ENCODE measurements around the gene NDUFS2.

DNA sequence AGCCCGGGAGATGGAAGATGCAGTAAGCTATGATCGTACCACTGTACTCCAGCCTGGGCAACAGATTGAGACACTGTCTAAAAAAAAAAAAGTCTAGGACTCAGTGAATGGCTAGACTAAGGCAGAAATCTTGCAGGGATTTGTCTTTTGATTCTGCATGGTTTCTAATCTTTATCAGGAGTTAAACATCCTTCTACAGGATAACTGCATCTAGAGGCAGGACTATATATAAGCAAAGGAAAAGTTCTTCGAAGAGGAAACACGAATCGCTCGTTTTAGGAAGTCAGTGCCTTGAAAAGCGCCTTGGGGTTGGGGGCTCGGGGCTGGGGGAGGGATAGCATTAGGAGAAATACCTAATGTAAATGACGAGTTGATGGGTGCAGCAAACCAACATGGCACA is 49.0 kb upstream of the NDUFS2 start:
- TF ChIP-seq, protein P1, sequence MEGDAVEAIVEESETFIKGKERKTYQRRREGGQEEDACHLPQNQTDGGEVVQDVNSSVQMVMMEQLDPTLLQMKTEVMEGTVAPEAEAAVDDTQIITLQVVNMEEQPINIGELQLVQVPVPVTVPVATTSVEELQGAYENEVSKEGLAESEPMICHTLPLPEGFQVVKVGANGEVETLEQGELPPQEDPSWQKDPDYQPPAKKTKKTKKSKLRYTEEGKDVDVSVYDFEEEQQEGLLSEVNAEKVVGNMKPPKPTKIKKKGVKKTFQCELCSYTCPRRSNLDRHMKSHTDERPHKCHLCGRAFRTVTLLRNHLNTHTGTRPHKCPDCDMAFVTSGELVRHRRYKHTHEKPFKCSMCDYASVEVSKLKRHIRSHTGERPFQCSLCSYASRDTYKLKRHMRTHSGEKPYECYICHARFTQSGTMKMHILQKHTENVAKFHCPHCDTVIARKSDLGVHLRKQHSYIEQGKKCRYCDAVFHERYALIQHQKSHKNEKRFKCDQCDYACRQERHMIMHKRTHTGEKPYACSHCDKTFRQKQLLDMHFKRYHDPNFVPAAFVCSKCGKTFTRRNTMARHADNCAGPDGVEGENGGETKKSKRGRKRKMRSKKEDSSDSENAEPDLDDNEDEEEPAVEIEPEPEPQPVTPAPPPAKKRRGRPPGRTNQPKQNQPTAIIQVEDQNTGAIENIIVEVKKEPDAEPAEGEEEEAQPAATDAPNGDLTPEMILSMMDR (conservative IDR thresholded peaks at IDR 0.05; ENCODE audit: low read length): no peak
- TF ChIP-seq EZH2phosphoT487 (IDR thresholded peaks at IDR 0.05; ENCODE audit: borderline replicate concordance, low read depth, low read length): no peak

Measured in OCI-LY7 (cell line).